ENCODE data around the gene ZFHX3.
A peak's percentile ranks its signal among the peaks of the same experiment; 100 is the strongest.

The ZFHX3 gene

DNA sequence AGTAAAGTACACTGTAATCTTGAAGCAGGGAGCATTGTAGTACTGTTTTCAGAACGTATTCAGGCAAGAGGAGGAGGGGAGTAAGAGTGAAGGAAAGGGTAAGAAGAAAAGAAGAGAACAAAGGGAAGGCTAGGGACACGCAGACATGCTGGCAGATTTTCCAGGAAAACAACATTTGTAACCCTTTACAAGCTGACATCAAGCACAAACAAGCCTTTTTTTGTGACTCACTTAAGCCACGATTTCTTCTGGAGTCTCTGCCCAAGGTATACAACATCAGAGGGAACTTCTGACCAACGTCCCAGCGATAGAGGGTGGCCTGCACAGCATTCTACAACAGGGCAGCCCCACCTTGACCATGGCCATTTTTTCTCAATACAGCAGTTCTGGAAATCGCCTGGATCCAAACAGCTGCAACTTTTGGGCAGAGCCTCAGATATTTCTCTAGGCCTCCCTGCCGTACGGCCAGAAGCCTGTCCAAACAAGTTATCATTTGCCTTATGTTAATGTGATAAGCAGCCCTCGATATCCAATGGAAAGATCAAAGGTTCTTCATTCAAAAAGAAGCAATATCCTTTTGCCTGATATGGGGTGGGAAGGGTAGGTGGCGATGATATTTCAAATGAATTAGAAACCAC lies 247.3 kb downstream of the ZFHX3 start:
- no peak for DNase-seq (ENCODE audit: low read depth)
- H3K4me3 ChIP-seq (ENCODE audit: low read depth, low read length), result no peak overlapping the region

DNA sequence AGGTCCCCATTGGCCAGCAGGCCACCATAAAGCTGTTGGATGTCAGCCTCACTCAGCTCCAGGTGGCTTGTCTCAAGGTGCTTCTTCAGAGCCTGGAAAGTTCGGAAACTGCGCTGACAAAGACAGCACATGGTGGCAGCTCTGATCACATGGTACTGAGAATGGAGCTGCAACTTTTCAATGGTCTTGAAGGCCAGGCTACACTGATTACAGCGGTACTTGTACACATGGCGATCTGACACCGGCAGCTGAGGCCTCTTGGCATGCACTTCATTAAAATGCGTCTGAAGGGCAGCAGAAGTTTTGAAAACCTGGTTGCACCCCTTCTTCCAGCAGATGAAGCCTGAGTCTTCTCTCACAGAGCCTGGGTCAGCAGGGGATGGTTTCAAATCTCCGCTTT lies 249.7 kb downstream of the ZFHX3 start:
- no peak for DNase-seq (ENCODE audit: low read depth)
- H3K4me3 ChIP-seq (ENCODE audit: low read depth, low read length), result no peak overlapping the region

DNA sequence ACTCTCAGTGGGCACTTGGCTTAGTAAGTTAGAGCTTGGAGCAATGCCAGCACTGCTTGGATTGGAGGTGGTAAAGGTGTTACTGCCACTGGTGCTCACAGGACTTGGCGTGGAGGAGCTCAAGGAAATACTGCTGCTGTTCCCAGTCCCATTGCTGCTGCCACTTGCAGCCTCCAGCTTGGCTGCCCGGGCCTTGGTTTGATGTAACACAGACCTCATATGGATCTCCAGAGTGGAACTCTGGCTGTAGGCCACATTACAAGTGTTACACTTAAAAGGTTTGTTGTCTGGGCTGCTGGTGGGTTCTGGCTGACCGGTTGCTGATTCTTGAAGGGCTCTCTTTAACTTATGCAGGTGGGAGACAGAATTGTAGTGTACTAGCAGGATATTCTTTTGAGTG lies 250.3 kb downstream of the ZFHX3 start:
- no peak overlapping the region for H3K4me3 ChIP-seq (ENCODE audit: low read depth, low read length)
- DNase-seq (ENCODE audit: low read depth), result no peak

DNA sequence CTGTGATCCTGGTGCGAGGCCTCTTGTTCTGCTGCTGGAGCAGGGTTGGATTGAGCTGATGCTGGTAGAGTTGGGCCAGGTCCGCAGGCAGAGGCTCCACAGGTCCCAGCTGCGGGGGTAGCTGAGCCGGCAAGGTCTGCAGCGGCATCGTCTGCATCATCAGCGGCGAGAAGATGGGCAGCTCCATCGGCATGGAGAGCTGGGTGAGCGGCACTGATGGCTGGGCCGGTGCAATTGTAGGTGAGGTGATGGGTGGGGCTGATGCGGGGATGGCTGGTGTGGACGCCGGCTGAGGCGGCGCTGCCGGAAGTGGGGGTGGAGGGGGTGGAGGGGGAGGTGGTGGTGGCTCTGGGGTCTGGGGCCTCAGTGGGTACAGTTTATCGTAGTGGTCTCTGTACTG lies 251.7 kb downstream of the ZFHX3 start:
- no peak overlapping the region for H3K4me3 ChIP-seq (ENCODE audit: low read depth, low read length)
- no peak for DNase-seq (ENCODE audit: low read depth)

DNA sequence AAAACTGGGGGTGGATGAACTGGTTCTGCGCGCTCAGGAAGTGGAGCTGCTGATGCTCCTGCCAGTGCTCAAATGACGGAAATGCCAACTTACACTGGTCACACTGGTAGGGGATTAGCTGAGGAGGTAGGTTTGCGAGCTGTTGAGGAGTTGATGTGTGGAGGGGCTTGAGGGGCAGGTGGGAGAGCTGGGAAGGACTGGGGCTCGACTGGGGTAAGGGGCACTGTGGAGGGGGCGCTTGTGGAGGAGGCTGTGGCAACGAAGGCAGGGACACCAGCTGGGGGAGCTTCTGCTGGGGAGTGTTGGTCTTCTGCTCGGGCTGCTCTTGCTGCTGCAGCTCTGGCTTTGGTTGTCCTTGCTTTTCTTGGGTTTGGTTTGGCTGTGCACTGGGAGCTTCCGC lies 252.9 kb downstream of the ZFHX3 start:
- no peak for DNase-seq (ENCODE audit: low read depth)
- H3K4me3 ChIP-seq (ENCODE audit: low read depth, low read length), result no peak overlapping the region

DNA sequence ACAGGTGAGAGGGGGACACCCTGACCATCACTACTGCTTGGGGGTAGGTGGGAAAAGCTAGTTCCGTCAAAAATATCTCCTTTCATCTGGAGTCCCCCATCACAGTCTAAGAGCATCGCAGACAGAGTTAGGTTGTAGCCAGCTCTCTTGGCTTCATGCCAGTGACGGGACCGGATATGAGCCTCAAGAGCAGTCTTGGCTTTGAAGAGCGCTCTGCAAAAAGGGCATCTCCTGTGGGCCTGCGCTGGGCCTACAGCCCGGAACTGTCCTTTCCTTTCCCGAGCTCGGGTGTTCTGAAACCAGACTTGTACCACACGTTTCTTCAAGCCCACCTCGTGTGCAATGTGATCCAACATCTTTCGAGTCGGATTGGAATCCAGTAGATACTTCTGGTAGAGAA lies 253.6 kb downstream of the ZFHX3 start:
- no peak overlapping the region for H3K4me3 ChIP-seq (ENCODE audit: low read depth, low read length)

DNA sequence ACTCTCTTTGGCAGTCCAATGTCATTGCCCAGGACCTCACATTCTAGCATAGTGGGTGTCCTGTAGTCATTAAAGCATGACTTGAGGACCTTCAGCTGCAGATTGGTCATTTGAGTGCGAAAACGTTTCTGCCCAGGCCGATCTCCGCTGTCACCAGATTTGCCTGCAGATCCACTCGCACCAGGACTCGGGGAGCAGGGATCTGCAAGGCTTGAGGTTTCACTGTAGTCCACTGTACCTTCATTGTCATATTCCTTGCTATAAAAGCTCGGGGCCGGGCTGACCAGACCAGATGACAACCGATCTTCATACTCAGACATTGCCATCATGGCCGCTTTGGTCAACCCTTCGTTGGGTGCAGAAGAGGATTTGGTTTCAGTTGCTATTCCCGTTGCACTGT lies 254.2 kb downstream of the ZFHX3 start:
- no peak overlapping the region for H3K4me3 ChIP-seq (ENCODE audit: low read depth, low read length)
- no peak for DNase-seq (ENCODE audit: low read depth)

More for the DNA sequence above, 253.6 kb downstream of the ZFHX3 start:
- no peak for DNase-seq (ENCODE audit: low read depth)

DNA sequence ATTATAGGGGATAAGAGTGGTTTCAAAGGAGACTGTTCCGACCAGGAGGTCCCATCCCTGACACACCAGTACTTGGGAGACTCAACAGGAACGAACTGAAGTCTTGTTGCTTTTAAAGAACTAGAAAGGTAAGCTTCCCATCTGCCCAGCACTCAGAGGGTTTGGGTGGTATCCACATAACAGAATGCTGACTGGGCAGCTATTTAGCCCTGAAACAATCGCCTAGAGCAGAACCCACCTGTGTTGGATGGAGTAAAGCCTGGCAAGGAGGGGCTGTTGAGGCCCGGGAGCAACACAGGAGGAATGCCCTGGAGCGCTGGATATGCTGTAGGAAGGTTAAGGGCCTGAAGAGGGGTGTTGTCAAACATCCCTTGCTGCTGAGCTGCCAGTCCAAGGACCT lies 254.9 kb downstream of the ZFHX3 start:
- DNase-seq (ENCODE audit: low read depth), result no peak
- H3K4me3 ChIP-seq (ENCODE audit: low read depth, low read length), result no peak overlapping the region

DNA sequence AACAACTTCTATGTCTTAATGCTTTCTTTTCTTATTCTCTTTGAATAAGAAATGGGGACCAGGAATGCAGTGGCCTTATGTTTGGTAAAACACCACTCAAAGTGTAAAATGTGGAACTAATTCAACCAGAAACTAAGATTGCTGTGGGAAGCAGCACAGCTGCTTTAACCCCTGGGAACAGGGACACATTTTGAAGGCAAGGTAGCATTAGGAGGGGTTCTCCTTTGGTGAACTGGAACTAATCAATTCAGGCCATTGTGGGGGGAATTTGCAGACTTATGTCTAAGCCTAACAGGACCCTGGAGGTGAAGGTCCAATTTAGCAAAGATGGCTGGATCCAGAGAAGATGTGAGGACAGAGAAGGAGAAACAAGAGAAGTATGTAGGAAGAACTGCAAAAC lies 256.1 kb downstream of the ZFHX3 start:
- no peak overlapping the region for H3K4me3 ChIP-seq (ENCODE audit: low read depth, low read length)
- DNase-seq (ENCODE audit: low read depth), result no peak

DNA sequence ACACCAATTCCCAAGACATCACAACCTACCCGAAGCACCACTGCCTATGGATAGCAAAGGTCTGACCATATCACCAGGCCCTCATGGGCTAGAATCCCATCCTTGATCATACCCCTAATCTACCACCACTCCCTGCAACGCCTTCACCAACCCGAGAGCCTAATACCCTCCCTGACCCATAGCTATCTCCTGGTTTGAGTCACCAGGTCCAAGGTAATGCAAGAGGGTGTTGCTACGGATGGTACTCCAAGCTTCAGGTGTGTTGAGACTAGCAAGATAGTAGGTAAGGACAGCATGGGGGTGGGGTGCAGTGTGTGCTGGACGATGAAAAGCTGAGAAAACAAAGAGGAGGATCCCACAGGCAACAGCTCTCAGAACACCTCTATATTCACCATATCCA lies 258.0 kb downstream of the ZFHX3 start:
- H3K4me3 ChIP-seq (ENCODE audit: low read depth, low read length), result no peak overlapping the region
- no peak for DNase-seq (ENCODE audit: low read depth)

DNA sequence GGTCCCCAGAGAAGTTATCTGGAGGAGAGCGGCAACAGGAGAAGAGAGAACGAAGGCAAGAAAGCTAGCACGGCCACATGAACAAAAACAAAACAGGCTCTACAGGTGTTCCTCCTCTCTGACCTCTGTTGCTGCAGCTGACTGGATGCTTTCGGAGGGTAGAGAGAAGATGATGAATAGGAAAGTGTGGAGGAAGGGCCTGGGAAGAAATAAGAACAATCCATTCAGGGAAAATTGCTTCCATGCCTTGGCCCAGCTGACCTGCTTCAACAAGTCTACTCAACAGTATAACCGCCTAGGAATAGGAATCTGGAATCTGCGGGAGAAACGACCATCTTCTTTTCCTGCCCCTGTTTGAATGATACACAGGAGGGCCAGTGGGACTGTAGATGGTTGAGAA lies 258.5 kb downstream of the ZFHX3 start:
- no peak for DNase-seq (ENCODE audit: low read depth)
- no peak overlapping the region for H3K4me3 ChIP-seq (ENCODE audit: low read depth, low read length)

DNA sequence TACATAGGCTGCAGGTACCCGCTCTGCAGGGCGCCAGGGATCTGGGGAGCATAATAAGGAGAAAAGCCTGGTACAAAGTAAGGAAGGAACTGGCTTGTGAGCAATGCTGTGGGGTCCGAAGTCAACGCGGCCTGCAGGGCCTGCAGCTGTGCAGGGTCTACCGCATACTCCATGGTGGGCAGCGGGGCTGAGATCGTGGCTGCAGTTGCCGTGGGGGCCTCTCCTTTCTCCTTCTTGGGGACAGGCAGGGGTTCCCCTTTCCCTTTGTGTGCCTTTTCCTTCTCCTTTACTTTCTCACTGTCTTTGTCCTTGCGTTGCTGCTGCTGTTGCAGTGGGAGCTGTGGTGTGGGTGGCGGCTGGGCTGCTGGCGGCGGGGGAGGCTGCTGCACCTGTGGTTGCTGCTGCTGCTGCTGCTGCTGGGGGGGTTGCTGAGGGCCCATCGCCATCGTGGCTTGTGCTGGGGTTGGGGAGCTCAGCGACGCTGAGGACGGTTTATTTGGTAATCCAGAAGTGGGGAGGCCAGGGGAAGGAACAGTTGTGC lies 259.6 kb downstream of the ZFHX3 start:
- no peak for DNase-seq (ENCODE audit: low read depth)
- H3K4me3 ChIP-seq (ENCODE audit: low read depth, low read length), result peak overlapping the region; percentile 50

DNA sequence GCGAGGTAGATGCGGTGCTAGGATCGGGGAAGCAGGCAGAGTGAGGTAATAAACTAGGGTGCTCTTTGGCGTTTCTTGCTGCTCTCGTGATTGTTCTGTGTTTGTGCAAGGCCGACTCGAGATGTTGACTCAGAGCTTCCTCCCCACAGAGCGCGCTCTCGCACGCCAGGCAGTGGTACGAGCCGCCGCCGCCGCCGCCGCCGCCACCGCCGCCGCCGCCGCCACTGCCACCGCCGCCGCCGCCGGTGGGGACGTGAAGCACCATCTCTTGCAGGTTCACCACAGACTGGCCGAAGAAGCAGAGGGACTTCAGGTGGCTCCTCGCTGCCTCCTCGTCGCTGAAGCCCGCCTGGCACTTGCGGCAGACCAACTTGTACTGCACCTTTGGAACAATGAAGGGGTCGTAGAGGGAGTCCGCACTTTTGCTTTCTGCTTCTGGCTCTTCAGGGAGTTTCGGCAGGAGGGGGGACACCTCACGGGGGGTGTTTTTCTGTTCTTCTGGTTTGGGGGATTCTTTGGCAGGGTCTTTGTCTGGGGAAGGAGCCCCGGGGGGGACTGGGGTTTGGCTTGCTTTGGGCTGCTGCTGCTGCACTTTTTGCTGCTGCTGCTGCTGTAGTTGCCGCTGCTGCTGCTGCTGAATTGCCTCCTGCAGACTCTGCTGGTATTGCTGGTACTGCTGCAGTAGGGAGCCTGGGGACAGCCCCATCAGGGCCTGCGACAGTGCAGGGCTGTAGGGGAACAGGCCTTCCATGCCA lies 260.2 kb downstream of the ZFHX3 start:
- H3K4me3 ChIP-seq (ENCODE audit: low read depth, low read length), result peak overlapping the region; percentile 50
- DNase-seq (ENCODE audit: low read depth), result peak; percentile 71

DNA sequence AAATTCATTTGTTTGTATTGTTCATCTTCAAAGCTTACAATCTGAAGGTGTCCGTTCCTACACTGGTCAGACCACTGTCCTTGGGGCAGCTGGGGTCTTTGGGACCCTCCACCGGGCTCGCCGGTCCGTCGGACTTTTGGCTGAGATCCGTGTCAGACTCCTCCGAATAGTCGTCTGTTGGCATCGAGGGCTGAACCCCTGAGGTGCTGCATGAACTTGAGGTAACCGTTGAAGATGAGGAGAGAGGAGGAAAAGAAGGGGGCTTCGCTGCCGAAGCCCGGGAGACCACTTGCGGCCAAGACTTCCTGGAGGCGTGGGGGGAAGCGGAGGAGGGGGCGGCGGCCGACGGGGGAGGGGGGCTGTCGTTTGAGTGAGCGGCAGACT lies 260.8 kb downstream of the ZFHX3 start:
- no peak for DNase-seq (ENCODE audit: low read depth)
- H3K4me3 ChIP-seq (ENCODE audit: low read depth, low read length), result peak overlapping the region; percentile 24

DNA sequence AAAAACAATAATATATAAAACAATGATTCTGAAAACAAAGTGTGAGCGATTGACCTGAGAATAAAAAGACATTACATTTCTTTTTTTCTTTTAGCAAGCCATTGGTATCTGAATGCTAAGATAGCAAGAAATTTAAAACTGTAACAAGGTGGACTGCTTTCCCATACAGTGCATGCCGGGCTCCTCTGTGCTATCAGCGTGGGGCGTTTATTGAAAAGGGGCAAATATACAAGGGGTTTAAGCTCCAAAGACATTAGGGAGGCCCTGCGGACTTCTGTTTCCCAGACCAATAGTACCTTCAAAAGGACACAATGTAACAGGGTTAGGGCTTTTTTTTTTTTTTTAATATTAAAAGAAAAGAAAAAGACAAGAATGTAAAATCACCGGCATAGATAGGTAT lies 261.3 kb downstream of the ZFHX3 start:
- no peak for DNase-seq (ENCODE audit: low read depth)
- no peak overlapping the region for H3K4me3 ChIP-seq (ENCODE audit: low read depth, low read length)

DNA sequence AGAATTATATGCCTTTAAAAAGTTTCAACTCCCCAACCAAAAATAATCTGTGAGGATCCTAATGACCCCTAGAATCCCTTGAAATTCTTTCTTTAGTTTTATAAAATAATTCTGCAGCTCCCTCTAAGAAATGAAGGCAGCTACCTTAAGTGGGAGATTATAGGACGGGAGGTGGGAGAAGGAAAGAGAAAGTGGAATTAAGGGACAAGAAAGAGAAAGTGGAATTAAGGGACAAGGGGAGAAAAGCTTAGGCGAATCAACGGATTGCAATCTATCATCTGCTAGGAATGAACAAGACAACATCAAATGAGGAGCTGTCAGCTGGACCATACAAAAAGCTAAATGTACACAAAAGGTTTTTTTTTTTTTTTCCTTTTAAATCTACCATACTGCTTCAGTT lies 262.0 kb downstream of the ZFHX3 start:
- H3K4me3 ChIP-seq (ENCODE audit: low read depth, low read length), result no peak overlapping the region
- DNase-seq (ENCODE audit: low read depth), result no peak

DNA sequence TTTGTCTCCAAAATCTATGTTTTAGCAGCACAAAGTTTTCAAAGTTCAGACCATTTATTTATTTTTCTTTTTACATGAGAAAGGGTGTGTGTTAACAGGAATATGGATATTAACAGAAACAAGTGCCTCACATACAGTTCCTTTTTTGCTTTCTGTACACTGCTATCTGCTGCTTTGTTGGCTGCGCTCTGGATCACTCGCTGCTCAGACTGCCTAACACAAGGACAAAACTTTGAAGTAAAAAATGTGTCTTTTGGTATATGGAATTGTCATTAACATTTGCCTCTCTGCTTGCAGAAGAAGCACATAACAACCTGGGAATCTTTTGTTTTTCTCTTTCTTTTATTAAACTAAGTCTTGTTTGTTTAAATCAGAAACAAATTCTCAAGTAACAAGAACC lies 262.8 kb downstream of the ZFHX3 start:
- DNase-seq (ENCODE audit: low read depth), result no peak
- H3K4me3 ChIP-seq (ENCODE audit: low read depth, low read length), result no peak overlapping the region

DNA sequence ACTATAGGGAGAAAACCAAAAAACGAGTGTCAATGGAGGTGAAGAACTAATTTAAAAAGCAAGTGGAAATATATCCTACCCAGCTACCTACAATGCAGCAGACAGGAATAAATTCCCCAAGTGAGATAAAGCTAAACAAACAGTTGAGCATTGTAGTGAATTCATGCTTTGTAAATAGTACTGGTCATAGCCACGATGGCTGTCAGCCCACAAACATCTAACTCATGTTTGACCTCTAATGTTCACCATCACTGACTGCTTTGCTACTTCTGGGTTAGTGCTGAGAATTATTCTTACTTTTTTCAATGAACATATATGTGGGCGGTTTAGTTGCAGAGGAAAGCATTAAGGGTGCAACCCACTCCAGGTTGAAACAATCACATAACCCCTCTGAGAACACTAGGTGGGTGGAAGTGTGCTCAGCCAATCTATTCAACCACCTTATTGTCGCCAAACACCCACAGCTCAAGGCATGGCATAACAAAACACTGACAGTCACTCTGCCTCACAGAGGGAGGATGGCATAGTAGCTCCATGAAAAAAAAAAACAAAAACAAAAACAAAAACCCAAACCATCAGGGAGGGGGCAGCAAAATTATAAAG lies 264.1 kb downstream of the ZFHX3 start:
- no peak overlapping the region for H3K4me3 ChIP-seq (ENCODE audit: low read depth, low read length)

DNA sequence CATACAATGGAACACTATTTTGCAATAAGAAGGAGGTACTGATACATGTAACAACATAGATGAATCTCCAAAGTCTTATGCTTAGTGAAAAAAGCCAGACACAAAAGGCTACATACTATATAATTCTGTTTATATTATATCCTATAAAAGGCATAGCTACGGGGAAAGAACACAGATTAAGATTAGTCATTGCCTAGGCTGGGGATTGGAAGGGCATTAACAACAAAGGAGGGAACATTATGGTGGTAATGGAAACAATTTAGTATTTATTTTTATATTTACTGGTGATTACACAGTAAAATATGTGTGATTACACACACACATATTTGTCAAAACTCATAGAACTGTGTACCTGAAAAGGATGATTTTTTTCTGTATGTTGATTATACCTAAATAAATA lies 278.1 kb downstream of the ZFHX3 start:
- H3K4me3 ChIP-seq (ENCODE audit: low read depth, low read length), result no peak overlapping the region
- no peak for DNase-seq (ENCODE audit: low read depth)

More for the DNA sequence above, 264.1 kb downstream of the ZFHX3 start:
- peak; percentile 30 for DNase-seq (ENCODE audit: low read depth)

DNA sequence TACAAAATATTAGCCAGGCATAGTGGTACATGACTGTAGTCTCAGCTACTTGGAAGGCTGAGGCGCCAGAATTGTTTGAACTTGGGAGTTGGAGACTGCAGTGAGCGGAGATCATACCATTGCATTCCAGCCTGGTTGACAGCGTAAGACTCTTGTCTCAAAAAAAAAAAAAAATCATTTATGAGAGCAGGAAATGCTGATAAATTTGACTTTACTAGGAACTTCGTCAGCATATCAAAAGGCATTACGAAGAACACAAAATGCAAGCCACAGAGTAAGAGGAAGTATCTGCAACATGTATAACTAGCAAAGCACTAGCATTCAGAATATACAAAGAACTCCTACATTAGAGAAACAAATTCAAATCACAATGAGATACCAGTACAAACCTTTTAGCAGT lies 279.3 kb downstream of the ZFHX3 start:
- no peak overlapping the region for H3K4me3 ChIP-seq (ENCODE audit: low read depth, low read length)
- no peak for DNase-seq (ENCODE audit: low read depth)

DNA sequence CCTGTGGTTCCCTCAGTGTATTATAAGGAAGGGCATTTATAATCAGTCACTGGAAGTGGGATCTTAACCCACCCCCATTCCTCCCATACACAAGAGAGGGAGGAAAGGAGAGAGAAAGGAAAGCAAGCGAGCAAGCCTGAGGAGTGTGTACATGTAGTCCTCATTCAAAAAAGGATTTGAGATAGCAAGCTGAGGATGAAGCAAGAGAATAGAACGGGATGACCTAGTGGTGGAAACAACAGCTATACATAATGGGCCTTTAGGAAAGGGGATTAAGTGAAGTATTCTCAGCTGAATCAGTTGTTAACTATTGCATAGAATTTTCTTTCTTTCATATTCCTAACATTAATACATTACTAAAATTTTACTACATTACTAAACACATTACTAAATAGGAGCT lies 281.4 kb downstream of the ZFHX3 start:
- no peak for DNase-seq (ENCODE audit: low read depth)

More for the DNA sequence above, 281.4 kb downstream of the ZFHX3 start:
- H3K4me3 ChIP-seq (ENCODE audit: low read depth, low read length), result no peak overlapping the region

Data from skeletal muscle cell (primary cell).